DOHH2 (cell line): Measurements from ENCODE around the gene DHRS12.

Experiments used
- H3F3A ChIP-seq: fragments of 200-600 bp; sonication (generic), shearing (Covaris generic); 2 replicates; pipeline ENCODE4 v1.6.0; 2016; ENCODE audit warnings: antibody characterized with exemption, mild to moderate bottlenecking; ENCODE audit not compliant: control insufficient read depth, insufficient read depth
- H3K27ac ChIP-seq: fragments of 200-600 bp; sonication (generic); 2 replicates; pipeline ENCODE4 v1.5.1; 2014; ENCODE audit warnings: low read depth, mild to moderate bottlenecking, low read length, moderate library complexity
- H3K27me3 ChIP-seq: fragments of 200-600 bp; sonication (generic); 2 replicates; pipeline ENCODE4 v1.6.1; 2014; ENCODE audit warnings: mild to moderate bottlenecking, low read length, mixed read lengths; ENCODE audit not compliant: control insufficient read depth
- H3K36me3 ChIP-seq: fragments of 200-600 bp; sonication (generic); 2 replicates; pipeline ENCODE4 v1.6.1; 2014; ENCODE audit warnings: mild to moderate bottlenecking, low read length, moderate library complexity, mixed read lengths; ENCODE audit not compliant: control insufficient read depth
- H3K4me1 ChIP-seq: fragments of 200-600 bp; sonication (generic); 2 replicates; pipeline ENCODE4 v1.6.1; 2014; ENCODE audit warnings: mild to moderate bottlenecking, low read length, mixed read lengths; ENCODE audit not compliant: control insufficient read depth
- H3K4me2 ChIP-seq: fragments of 200-600 bp; sonication (generic); 2 replicates; pipeline ENCODE4 v1.6.0; 2014; ENCODE audit warnings: mild to moderate bottlenecking, low read length, moderate library complexity
- H3K4me3 ChIP-seq: fragments of 200-600 bp; sonication (generic); 2 replicates; pipeline ENCODE4 v1.5.1; 2014; ENCODE audit warnings: mild to moderate bottlenecking, low read length, mixed read lengths
- H3K79me2 ChIP-seq: fragments of 200-600 bp; sonication (generic); 2 replicates; pipeline ENCODE4 v1.6.1; 2014; ENCODE audit warnings: mild to moderate bottlenecking, low read length, mixed read lengths; ENCODE audit not compliant: control insufficient read depth
- H3K9me2 ChIP-seq: fragments of 200-600 bp; sonication (generic); replicated peaks from 2 replicates; pipeline ENCODE4 v1.6.1; 2014; ENCODE audit warnings: mild to moderate bottlenecking, low read length, mixed read lengths; ENCODE audit not compliant: control insufficient read depth
- H3K9me3 ChIP-seq: fragments of 200-600 bp; sonication (generic); 2 replicates; pipeline ENCODE4 v1.6.1; 2014; ENCODE audit warnings: antibody characterized with exemption, low read length, mixed read lengths; ENCODE audit not compliant: control insufficient read depth, insufficient read depth
- H4K20me1 ChIP-seq: fragments of 200-600 bp; sonication (generic); 2 replicates; pipeline ENCODE4 v1.6.0; 2014; ENCODE audit warnings: low read depth, mild to moderate bottlenecking, antibody characterized with exemption, low read length, moderate library complexity; ENCODE audit not compliant: control insufficient read depth, insufficient read depth
- CTCF ChIP-seq: fragments of 200-600 bp; sonication (generic); IDR thresholded peaks from one replicate; pipeline ENCODE4 v1.5.1; 2014; ENCODE audit warnings: antibody characterized with exemption, mild to moderate bottlenecking, low read depth, low read length; ENCODE audit not compliant: poor library complexity, severe bottlenecking
- EZH2phosphoT487 ChIP-seq: fragments of 200-600 bp; sonication (generic); IDR thresholded peaks from 2 replicates; pipeline ENCODE4 v1.6.1; 2017; ENCODE audit warnings: borderline replicate concordance, mild to moderate bottlenecking, antibody characterized with exemption, low read length, moderate library complexity, mixed read lengths

DHRS12 gene

GRCh38 chr13:51814825-51815650 lies 11.1 kb upstream of the DHRS12 start:
- H3K4me1 ChIP-seq: peaks cover 71% of the 10 kb centered on the region

GRCh38 chr13:51814071-51814470 lies 10.1 kb upstream of the DHRS12 start:
- H3K27ac ChIP-seq: no peak overlapping the region
- no peaks in the 10 kb centered on the region for H3K9me3 ChIP-seq
- H3K4me2 ChIP-seq: no peak overlapping the region
- no peaks in the 10 kb centered on the region for H3K36me3 ChIP-seq
- peaks cover 61% of the 10 kb centered on the region for H3K4me1 ChIP-seq
- no peaks in the 10 kb centered on the region for H3K9me2 ChIP-seq
- no peaks in the 10 kb centered on the region for H4K20me1 ChIP-seq
- H3K27me3 ChIP-seq: no peaks in the 10 kb centered on the region
- no peaks in the 10 kb centered on the region for H3K79me2 ChIP-seq
- TF ChIP-seq CTCF (no peak), EZH2phosphoT487 (no peak)
- peaks cover 3% of the 10 kb centered on the region; the same call in 1 of the 2 replicates for H3F3A ChIP-seq
- H3K4me3 ChIP-seq: no peak overlapping the region

More at GRCh38 chr13:51814825-51815650, 11.1 kb upstream of the DHRS12 start:
- Histone ChIP-seq H3K9me3 (no peaks in the 10 kb centered on the region), H3K4me2 (peak overlapping the region; percentile 80), H3F3A (peaks cover 3% of the 10 kb centered on the region; the same call in 1 of the 2 replicates), H3K9me2 (no peaks in the 10 kb centered on the region), H3K79me2 (no peaks in the 10 kb centered on the region), H3K36me3 (no peaks in the 10 kb centered on the region), H3K4me3 (peak overlapping the region; percentile 42), H4K20me1 (no peaks in the 10 kb centered on the region), H3K27ac (no peak overlapping the region), H3K27me3 (no peaks in the 10 kb centered on the region)
- no peak for TF ChIP-seq EZH2phosphoT487
- TF ChIP-seq CTCF: peak; percentile 86

GRCh38 chr13:51811920-51812451 lies 8.0 kb upstream of the DHRS12 start:
- TF ChIP-seq EZH2phosphoT487 (no peak), CTCF (no peak)
- peak overlapping the region; percentile 60 for H3K4me2 ChIP-seq

More at GRCh38 chr13:51811920-51812451, 8.0 kb upstream of the DHRS12 start:
- Histone ChIP-seq H3K36me3 (no peaks in the 10 kb centered on the region), H3K9me2 (no peaks in the 10 kb centered on the region), H3K9me3 (no peaks in the 10 kb centered on the region), H3K4me3 (peak overlapping the region; percentile 39), H3K4me1 (peaks cover 58% of the 10 kb centered on the region), H3K27ac (peak overlapping the region; percentile 13; the same call in 1 of the 2 replicates), H3K27me3 (no peaks in the 10 kb centered on the region), H4K20me1 (no peaks in the 10 kb centered on the region), H3K79me2 (no peaks in the 10 kb centered on the region), H3F3A (peaks cover 3% of the 10 kb centered on the region; the same call in 1 of the 2 replicates)
